HL-60 (cell line): ENCODE measurements around the gene SPTSSA.

ENCODE experiments used
- DNase-seq, 2 experiments: peaks; one replicate each; pipeline ENCODE4 v3.0.0-alpha.2; 2010 to 2020; ENCODE audit warnings: low read depth in 1 of 2, low spot score in 1 of 2
- H3K27ac ChIP-seq: fragments of 250-450 bp; sonication (Bioruptor Pico); replicated peaks from 2 replicates; pipeline ENCODE4 v1.5.1; 2020; ENCODE audit warnings: mild to moderate bottlenecking, moderate library complexity
- H3K27me3 ChIP-seq: fragments of 250-450 bp; sonication (Bioruptor Pico); 2 replicates; pipeline ENCODE4 v1.5.1; 2021; ENCODE audit warnings: mild to moderate bottlenecking, moderate library complexity; ENCODE audit not compliant: insufficient read depth, poor library complexity, severe bottlenecking
- H3K4me3 ChIP-seq: replicated peaks from 2 replicates; pipeline ENCODE4 v1.5.1; 2011; ENCODE audit warnings: mild to moderate bottlenecking, control low read depth, low read length; ENCODE audit not compliant: insufficient read depth
- GABPA ChIP-seq: IDR thresholded peaks from 2 replicates; pipeline ENCODE4 v1.6.1; 2012; ENCODE audit warnings: low read depth
- POLR2AphosphoS5 ChIP-seq: IDR thresholded peaks from 2 replicates; pipeline ENCODE4 v1.6.1; 2012; ENCODE audit warnings: low read depth
- SPI1 ChIP-seq: IDR thresholded peaks from 2 replicates; pipeline ENCODE4 v1.6.1; 2012; ENCODE audit warnings: low read depth, mild to moderate bottlenecking, borderline replicate concordance
- TF ChIP-seq, protein P1 (sequence below): IDR thresholded peaks from one replicate; pipeline ENCODE4 v1.5.1; 2011; ENCODE audit warnings: low read length, control low read depth, inconsistent platforms; ENCODE audit not compliant: insufficient read depth
- TF ChIP-seq, protein P2 (sequence below): IDR thresholded peaks from 2 replicates; pipeline ENCODE4 v1.6.1; 2012; ENCODE audit warnings: low read depth; ENCODE audit not compliant: insufficient replicate concordance

The SPTSSA gene

DNA sequence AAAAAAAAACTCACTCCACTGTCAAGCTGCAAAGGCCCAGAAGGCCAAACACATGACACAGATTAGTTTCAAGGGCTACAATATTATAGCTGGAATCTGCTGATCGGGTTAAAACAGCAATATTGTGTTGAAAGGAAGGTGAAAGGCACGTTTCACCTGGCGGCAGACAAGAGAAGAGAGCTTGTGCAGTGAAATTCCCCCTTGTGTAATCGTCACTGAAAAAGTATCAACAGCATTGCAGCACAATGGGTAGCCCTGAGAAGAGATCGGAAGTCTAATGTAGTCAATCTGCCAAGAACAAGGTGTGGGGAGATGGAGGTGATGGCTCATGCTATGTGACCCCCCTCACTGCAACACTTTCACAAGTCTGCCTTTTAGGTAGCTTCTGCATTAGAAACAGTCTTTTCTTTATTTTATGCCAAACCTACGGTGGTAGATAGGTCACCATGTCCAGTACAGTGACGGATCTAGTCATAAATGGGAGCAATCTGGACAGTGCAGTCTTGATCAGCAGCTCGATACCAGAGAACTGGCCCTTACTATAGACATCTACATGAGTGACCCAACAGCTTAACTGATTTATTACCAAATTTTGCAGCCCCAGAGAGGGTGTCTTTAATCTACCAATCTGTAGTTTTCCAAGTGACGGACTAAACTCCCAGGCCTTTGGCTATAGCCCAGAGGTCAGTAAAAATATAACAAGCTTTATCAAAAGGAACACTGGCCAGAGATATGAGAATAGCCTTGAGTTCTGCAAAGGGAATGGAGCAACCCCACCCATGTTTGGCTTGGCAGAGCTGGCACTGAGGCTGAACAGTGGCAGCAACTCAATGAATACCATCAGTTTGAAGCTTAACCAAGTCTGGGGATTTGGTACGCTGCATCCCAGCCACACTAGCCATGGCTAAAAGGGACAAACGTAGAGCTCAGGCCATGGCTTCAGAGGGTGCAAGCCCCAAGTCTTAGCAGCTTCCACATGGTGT is 35.4 kb downstream of the SPTSSA start:
- Histone ChIP-seq H3K27me3 (no peaks in the 10 kb centered on the region), H3K4me3 (no peak overlapping the region), H3K27ac (no peak overlapping the region)
- no peak for TF ChIP-seq GABPA
- TF ChIP-seq, protein P1, sequence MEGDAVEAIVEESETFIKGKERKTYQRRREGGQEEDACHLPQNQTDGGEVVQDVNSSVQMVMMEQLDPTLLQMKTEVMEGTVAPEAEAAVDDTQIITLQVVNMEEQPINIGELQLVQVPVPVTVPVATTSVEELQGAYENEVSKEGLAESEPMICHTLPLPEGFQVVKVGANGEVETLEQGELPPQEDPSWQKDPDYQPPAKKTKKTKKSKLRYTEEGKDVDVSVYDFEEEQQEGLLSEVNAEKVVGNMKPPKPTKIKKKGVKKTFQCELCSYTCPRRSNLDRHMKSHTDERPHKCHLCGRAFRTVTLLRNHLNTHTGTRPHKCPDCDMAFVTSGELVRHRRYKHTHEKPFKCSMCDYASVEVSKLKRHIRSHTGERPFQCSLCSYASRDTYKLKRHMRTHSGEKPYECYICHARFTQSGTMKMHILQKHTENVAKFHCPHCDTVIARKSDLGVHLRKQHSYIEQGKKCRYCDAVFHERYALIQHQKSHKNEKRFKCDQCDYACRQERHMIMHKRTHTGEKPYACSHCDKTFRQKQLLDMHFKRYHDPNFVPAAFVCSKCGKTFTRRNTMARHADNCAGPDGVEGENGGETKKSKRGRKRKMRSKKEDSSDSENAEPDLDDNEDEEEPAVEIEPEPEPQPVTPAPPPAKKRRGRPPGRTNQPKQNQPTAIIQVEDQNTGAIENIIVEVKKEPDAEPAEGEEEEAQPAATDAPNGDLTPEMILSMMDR, result no peak
- no peak for TF ChIP-seq SPI1
- no peak for DNase-seq

DNA sequence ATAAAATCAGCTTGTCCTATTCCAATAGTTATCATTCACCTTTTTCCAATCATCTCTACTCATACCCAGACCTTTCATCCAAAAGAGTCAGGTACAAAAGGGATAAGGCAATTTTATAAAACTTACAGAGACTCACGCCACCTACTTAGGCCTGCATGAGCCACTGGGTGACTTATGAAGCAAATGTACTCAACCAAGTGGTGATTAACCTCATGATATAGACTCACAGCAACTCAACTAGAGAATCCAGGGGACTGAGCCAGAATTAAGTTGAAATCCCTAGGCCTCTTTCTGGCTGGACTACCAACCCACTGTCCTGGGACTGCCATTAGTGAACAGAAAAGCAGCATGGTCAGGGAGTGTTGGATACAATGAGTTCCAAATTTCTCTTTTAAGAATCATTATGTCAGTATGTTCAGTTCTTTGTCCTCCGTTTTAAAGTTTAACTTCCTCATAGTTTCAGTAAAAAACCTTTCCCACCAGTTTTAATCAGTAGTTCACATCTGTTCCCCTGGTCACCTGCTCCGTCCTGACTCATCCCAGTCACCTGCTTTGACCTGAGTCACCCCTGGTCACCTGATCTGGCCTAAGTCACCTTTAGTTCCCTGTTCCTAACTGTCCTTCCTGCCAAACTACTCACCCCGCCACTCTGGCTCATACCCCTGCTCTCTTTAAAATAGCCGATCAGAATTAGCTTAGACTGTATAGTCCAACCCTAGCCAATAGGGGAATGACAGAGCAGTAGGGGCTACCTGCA is 36.8 kb downstream of the SPTSSA start:
- Histone ChIP-seq H3K27me3 (no peaks in the 10 kb centered on the region), H3K27ac (no peak overlapping the region), H3K4me3 (no peak overlapping the region)
- DNase-seq, result no peak
- no peak for TF ChIP-seq POLR2AphosphoS5
- TF ChIP-seq, protein P2, sequence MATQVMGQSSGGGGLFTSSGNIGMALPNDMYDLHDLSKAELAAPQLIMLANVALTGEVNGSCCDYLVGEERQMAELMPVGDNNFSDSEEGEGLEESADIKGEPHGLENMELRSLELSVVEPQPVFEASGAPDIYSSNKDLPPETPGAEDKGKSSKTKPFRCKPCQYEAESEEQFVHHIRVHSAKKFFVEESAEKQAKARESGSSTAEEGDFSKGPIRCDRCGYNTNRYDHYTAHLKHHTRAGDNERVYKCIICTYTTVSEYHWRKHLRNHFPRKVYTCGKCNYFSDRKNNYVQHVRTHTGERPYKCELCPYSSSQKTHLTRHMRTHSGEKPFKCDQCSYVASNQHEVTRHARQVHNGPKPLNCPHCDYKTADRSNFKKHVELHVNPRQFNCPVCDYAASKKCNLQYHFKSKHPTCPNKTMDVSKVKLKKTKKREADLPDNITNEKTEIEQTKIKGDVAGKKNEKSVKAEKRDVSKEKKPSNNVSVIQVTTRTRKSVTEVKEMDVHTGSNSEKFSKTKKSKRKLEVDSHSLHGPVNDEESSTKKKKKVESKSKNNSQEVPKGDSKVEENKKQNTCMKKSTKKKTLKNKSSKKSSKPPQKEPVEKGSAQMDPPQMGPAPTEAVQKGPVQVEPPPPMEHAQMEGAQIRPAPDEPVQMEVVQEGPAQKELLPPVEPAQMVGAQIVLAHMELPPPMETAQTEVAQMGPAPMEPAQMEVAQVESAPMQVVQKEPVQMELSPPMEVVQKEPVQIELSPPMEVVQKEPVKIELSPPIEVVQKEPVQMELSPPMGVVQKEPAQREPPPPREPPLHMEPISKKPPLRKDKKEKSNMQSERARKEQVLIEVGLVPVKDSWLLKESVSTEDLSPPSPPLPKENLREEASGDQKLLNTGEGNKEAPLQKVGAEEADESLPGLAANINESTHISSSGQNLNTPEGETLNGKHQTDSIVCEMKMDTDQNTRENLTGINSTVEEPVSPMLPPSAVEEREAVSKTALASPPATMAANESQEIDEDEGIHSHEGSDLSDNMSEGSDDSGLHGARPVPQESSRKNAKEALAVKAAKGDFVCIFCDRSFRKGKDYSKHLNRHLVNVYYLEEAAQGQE, result no peak
- TF ChIP-seq SPI1, result no peak
- TF ChIP-seq, protein P1, result no peak
- TF ChIP-seq GABPA, result no peak

DNA sequence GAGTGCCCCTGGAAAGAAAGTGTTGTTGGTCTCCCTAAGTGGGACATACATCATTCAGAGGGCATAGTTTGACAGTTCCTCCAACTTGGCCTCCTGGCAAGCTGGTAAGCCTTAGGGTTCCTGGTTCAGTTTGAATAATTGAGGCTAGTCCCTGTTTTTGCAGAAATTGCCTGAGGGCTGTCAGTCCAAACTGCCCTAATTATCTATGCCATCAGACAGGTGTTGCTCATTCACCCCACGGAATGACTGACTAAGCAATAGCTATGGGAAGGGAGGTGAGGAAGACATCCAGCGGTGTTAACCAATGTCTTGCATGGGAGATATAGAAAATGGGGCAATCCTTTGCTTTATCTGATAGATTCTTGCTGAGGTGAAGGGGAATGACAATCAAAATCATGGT is 37.6 kb downstream of the SPTSSA start:
- DNase-seq, result no peak
- TF ChIP-seq GABPA (no peak), POLR2AphosphoS5 (no peak)
- Histone ChIP-seq H3K27me3 (no peaks in the 10 kb centered on the region), H3K27ac (no peak overlapping the region), H3K4me3 (no peak overlapping the region)

DNA sequence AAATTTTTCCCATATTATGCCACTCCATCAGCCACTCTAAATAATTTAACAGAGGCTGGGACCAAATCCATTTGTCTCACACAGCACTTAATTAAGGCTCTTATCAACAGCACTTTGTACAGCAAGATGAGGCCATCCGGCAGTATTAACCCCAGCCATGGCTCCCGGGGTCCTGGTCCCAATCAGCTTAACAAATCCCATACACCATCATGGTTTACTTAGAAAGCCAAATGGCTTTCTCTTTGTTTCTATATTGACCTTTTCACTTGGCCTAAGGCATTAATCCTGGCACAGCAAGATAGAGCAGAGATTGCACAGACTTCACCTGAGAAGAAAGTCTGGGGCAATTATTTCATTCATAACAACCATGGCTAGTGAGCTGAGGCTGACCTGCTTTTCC is 38.6 kb downstream of the SPTSSA start:
- no peak for DNase-seq
- Histone ChIP-seq H3K4me3 (no peak overlapping the region), H3K27ac (no peak overlapping the region), H3K27me3 (no peaks in the 10 kb centered on the region)
- TF ChIP-seq SPI1, result no peak

DNA sequence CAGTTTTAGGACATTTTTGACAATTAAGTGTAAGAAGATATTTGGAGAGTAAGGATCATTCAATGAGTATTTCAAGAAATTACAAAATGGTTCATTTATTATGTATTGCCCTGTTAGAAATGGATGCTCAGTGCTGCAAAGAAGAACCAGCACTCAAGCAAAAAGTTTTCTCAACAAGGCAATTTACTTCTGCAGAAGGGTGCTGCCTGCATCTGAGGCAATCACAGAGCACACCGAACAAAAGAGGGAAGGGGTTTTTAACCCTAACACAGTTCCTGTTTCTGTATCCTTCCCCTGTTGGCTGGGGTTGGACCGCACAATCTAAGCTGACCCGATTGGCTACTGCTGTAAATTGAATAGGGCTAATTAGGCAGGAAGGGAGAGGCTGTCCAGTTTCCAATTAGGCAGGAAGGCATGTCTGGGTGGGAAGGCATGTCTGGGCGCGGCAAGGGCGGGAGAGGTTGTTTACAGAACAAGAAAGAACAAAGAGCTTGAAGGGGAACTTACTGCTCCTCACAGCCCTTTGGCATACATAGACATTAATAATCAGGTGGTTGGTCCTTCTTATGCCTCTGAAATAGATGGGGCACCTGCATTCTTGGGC is 41.4 kb downstream of the SPTSSA start:
- TF ChIP-seq SPI1 (peak; percentile 18; the same call in 1 of the 2 replicates), POLR2AphosphoS5 (no peak), GABPA (no peak)
- TF ChIP-seq, protein P1, result no peak
- TF ChIP-seq, protein P2, result no peak
- no peak for DNase-seq
- Histone ChIP-seq H3K4me3 (no peak overlapping the region), H3K27me3 (no peaks in the 10 kb centered on the region), H3K27ac (no peak overlapping the region)
